ENCODE results near the gene RNF212. TPM values are rescaled to one million over a fixed set of nuclear protein-coding genes. Genes with fewer than 3 reads are reported as not detected.

RNF212 gene
- total and polyA plus RNA-seq, 4 donors = 3.9 to 12.6 (median 8.7) TPM

- H3K4me3 ChIP-seq (ENCODE audit: low read depth, low read length) = no peak overlapping the region
- no peak for DNase-seq (ENCODE audit: low read depth in 4 of 6, low spot score in 6 of 6)
- H3K9me3 ChIP-seq (ENCODE audit: control insufficient read depth, insufficient read depth, low read length) = peaks cover 4% of the 10 kb centered on the region
- H3K4me1 ChIP-seq (ENCODE audit: control insufficient read depth, insufficient read depth, low read length) = peaks cover 7% of the 10 kb centered on the region
- H3K27me3 ChIP-seq (ENCODE audit: control insufficient read depth, insufficient read depth, low read length) = no peaks in the 10 kb centered on the region
- no peak overlapping the region for H3K27ac ChIP-seq (ENCODE audit: low read depth, low read length)
- peaks cover 15% of the 10 kb centered on the region for H3K36me3 ChIP-seq (ENCODE audit: control insufficient read depth, insufficient read depth, low read length)
- WGBS (ENCODE audit: insufficient coverage) = 100% methylated on average over 4 of the region's 4 CpGs
These were observed 20.4 kb downstream of the RNF212 start for GRCh38 chr4:1092983-1093361.

GRCh38 chr4:1092026-1092982, 21.1 kb downstream of the RNF212 start:
- Histone ChIP-seq H3K27ac (ENCODE audit: low read depth, low read length) (no peak overlapping the region), H3K36me3 (ENCODE audit: control insufficient read depth, insufficient read depth, low read length) (peaks cover 15% of the 10 kb centered on the region), H3K9me3 (ENCODE audit: control insufficient read depth, insufficient read depth, low read length) (peaks cover 4% of the 10 kb centered on the region), H3K4me1 (ENCODE audit: control insufficient read depth, insufficient read depth, low read length) (peaks cover 7% of the 10 kb centered on the region), H3K4me3 (ENCODE audit: low read depth, low read length) (no peak overlapping the region), H3K27me3 (ENCODE audit: control insufficient read depth, insufficient read depth, low read length) (no peaks in the 10 kb centered on the region)
- 91% methylated on average over 25 of the region's 28 CpGs for WGBS (ENCODE audit: insufficient coverage)
- no peak for DNase-seq (ENCODE audit: low read depth in 4 of 6, low spot score in 6 of 6)

GRCh38 chr4:1091561-1091995, 21.8 kb downstream of the RNF212 start:
- Histone ChIP-seq H3K4me1 (ENCODE audit: control insufficient read depth, insufficient read depth, low read length) (peaks cover 7% of the 10 kb centered on the region), H3K27ac (ENCODE audit: low read depth, low read length) (no peak overlapping the region), H3K27me3 (ENCODE audit: control insufficient read depth, insufficient read depth, low read length) (no peaks in the 10 kb centered on the region), H3K4me3 (ENCODE audit: low read depth, low read length) (no peak overlapping the region), H3K36me3 (ENCODE audit: control insufficient read depth, insufficient read depth, low read length) (peaks cover 15% of the 10 kb centered on the region), H3K9me3 (ENCODE audit: control insufficient read depth, insufficient read depth, low read length) (peaks cover 4% of the 10 kb centered on the region)
- DNase-seq (ENCODE audit: low read depth in 4 of 6, low spot score in 6 of 6) = no peak
- 94% methylated on average over 6 of the region's 10 CpGs for WGBS (ENCODE audit: insufficient coverage)

- no peak for DNase-seq (ENCODE audit: low read depth in 4 of 6, low spot score in 6 of 6)
- peaks cover 4% of the 10 kb centered on the region for H3K9me3 ChIP-seq (ENCODE audit: control insufficient read depth, insufficient read depth, low read length)
- H3K4me1 ChIP-seq (ENCODE audit: control insufficient read depth, insufficient read depth, low read length) = peaks cover 7% of the 10 kb centered on the region
- no peaks in the 10 kb centered on the region for H3K27me3 ChIP-seq (ENCODE audit: control insufficient read depth, insufficient read depth, low read length)
- H3K36me3 ChIP-seq (ENCODE audit: control insufficient read depth, insufficient read depth, low read length) = peaks cover 15% of the 10 kb centered on the region
- 78% methylated on average over 7 of the region's 10 CpGs for WGBS (ENCODE audit: insufficient coverage)
- no peak overlapping the region for H3K4me3 ChIP-seq (ENCODE audit: low read depth, low read length)
- H3K27ac ChIP-seq (ENCODE audit: low read depth, low read length) = no peak overlapping the region
These were observed 22.6 kb downstream of the RNF212 start for GRCh38 chr4:1090465-1091440.

GRCh38 chr4:1090036-1090435, 23.3 kb downstream of the RNF212 start:
- WGBS (ENCODE audit: insufficient coverage) = 100% methylated on average over 1 of the region's 3 CpGs
- H3K36me3 ChIP-seq (ENCODE audit: control insufficient read depth, insufficient read depth, low read length) = peaks cover 15% of the 10 kb centered on the region

GRCh38 chr4:1087371-1087770, 26.0 kb downstream of the RNF212 start:
- Histone ChIP-seq H3K27me3 (ENCODE audit: control insufficient read depth, insufficient read depth, low read length) (no peaks in the 10 kb centered on the region), H3K4me1 (ENCODE audit: control insufficient read depth, insufficient read depth, low read length) (no peaks in the 10 kb centered on the region), H3K4me3 (ENCODE audit: low read depth, low read length) (no peak overlapping the region), H3K27ac (ENCODE audit: low read depth, low read length) (no peak overlapping the region), H3K9me3 (ENCODE audit: control insufficient read depth, insufficient read depth, low read length) (peaks cover 4% of the 10 kb centered on the region), H3K36me3 (ENCODE audit: control insufficient read depth, insufficient read depth, low read length) (peaks cover 12% of the 10 kb centered on the region)
- DNase-seq (ENCODE audit: low read depth in 4 of 6, low spot score in 6 of 6) = no peak

More at GRCh38 chr4:1090036-1090435, 23.3 kb downstream of the RNF212 start:
- DNase-seq (ENCODE audit: low read depth in 4 of 6, low spot score in 6 of 6) = no peak
- peaks cover 7% of the 10 kb centered on the region for H3K4me1 ChIP-seq (ENCODE audit: control insufficient read depth, insufficient read depth, low read length)
- H3K27me3 ChIP-seq (ENCODE audit: control insufficient read depth, insufficient read depth, low read length) = no peaks in the 10 kb centered on the region
- no peak overlapping the region for H3K4me3 ChIP-seq (ENCODE audit: low read depth, low read length)
- no peak overlapping the region for H3K27ac ChIP-seq (ENCODE audit: low read depth, low read length)
- peaks cover 4% of the 10 kb centered on the region for H3K9me3 ChIP-seq (ENCODE audit: control insufficient read depth, insufficient read depth, low read length)

GRCh38 chr4:1086011-1086410, 27.4 kb downstream of the RNF212 start:
- Histone ChIP-seq H3K9me3 (ENCODE audit: control insufficient read depth, insufficient read depth, low read length) (peaks cover 4% of the 10 kb centered on the region), H3K4me1 (ENCODE audit: control insufficient read depth, insufficient read depth, low read length) (no peaks in the 10 kb centered on the region), H3K36me3 (ENCODE audit: control insufficient read depth, insufficient read depth, low read length) (peaks cover under 1% of the 10 kb centered on the region), H3K4me3 (ENCODE audit: low read depth, low read length) (no peak overlapping the region), H3K27me3 (ENCODE audit: control insufficient read depth, insufficient read depth, low read length) (no peaks in the 10 kb centered on the region), H3K27ac (ENCODE audit: low read depth, low read length) (no peak overlapping the region)
- 81% methylated on average over 8 of the region's 8 CpGs for WGBS (ENCODE audit: insufficient coverage)
- no peak for DNase-seq (ENCODE audit: low read depth in 4 of 6, low spot score in 6 of 6)

GRCh38 chr4:1085404-1085799, 28.0 kb downstream of the RNF212 start:
- WGBS (ENCODE audit: insufficient coverage) = 88% methylated on average over 7 of the region's 7 CpGs

GRCh38 chr4:1084796-1085403, 28.5 kb downstream of the RNF212 start:
- Histone ChIP-seq H3K4me3 (ENCODE audit: low read depth, low read length) (no peak overlapping the region), H3K36me3 (ENCODE audit: control insufficient read depth, insufficient read depth, low read length) (no peaks in the 10 kb centered on the region), H3K27ac (ENCODE audit: low read depth, low read length) (no peak overlapping the region), H3K27me3 (ENCODE audit: control insufficient read depth, insufficient read depth, low read length) (no peaks in the 10 kb centered on the region), H3K9me3 (ENCODE audit: control insufficient read depth, insufficient read depth, low read length) (peaks cover 4% of the 10 kb centered on the region), H3K4me1 (ENCODE audit: control insufficient read depth, insufficient read depth, low read length) (no peaks in the 10 kb centered on the region)
- no peak for DNase-seq (ENCODE audit: low read depth in 4 of 6, low spot score in 6 of 6)
- 77% methylated on average over 12 of the region's 13 CpGs for WGBS (ENCODE audit: insufficient coverage)

More at GRCh38 chr4:1085404-1085799, 28.0 kb downstream of the RNF212 start:
- Histone ChIP-seq H3K27ac (ENCODE audit: low read depth, low read length) (no peak overlapping the region), H3K36me3 (ENCODE audit: control insufficient read depth, insufficient read depth, low read length) (no peaks in the 10 kb centered on the region), H3K4me3 (ENCODE audit: low read depth, low read length) (no peak overlapping the region), H3K4me1 (ENCODE audit: control insufficient read depth, insufficient read depth, low read length) (no peaks in the 10 kb centered on the region), H3K9me3 (ENCODE audit: control insufficient read depth, insufficient read depth, low read length) (peaks cover 4% of the 10 kb centered on the region), H3K27me3 (ENCODE audit: control insufficient read depth, insufficient read depth, low read length) (no peaks in the 10 kb centered on the region)
- no peak for DNase-seq (ENCODE audit: low read depth in 4 of 6, low spot score in 6 of 6)
